Heart left ventricle (tissue), 13 donors: Measurements from ENCODE around the gene ZNF423.

Experiments used
- CTCF ChIP-seq, 12 donors: fragments of 200-600 bp; sonication (generic) in 4 of 12; IDR thresholded peaks; one replicate each; pipeline versions ENCODE4 v1.5.0 to v1.8.0; 2018 to 2022; ENCODE audit warnings: antibody characterized with exemption in 12 of 12, mild to moderate bottlenecking in 5 of 12
- POLR2A ChIP-seq, 2 donors: fragments of 450-650 bp; IDR thresholded peaks; one replicate each; pipeline ENCODE4 v1.6.1; 2017; ENCODE audit warnings: antibody characterized with exemption in 2 of 2, mild to moderate bottlenecking in 2 of 2, moderate library complexity in 2 of 2
- donor health status: ischemic (EF 13 %, LVEDD 7.1; RV severe dilation, severe dysfunction).
- donor health status: DM: no; HTN: yes; CAD: no.
- donor health status: DM: no; HTN: no; CAD: no.
- donor health status: ischemic (EF 25% LVEDD 6.9; RV normal size, moderate dysfunction).
- donor health status: ischemic (EF 25% LVEDD 5.7; RV mildly dilated, moderate dysfunction).
- donor health status: ischemic (EF 35%, LVEDD 5.7; RV mildly dilated, moderate dysfunction).
- donor health status: nonischemic (EF 11% LVEDD 7.7; RV severe dilation, severe dysfunction).
- donor health status: DM: yes; HTN: yes; CAD: no.
- donor health status: PGD.
- donor health status: ischemic (EF 29% LVEDD 5.4; RV normal size, mild dysfunction).
- donor health status: nonischemic (EF 23%, LVEDD 6.1; RV moderate dilation, normal function).

- TF ChIP-seq CTCF (IDR thresholded peaks at IDR 0.05) (no peak), POLR2A (IDR thresholded peaks at IDR 0.05) (no peak)
These were observed 371.5 kb downstream of the ZNF423 start for GRCh38 chr16:49484451-49484849.
